ENCODE measurements around the gene ST6GALNAC5.

Gene ST6GALNAC5

GRCh38 chr1:77015748-77016341, 148.6 kb downstream of the ST6GALNAC5 start:
- no peak for DNase-seq

GRCh38 chr1:77016386-77016985, 149.2 kb downstream of the ST6GALNAC5 start:
- DNase-seq: no peak

GRCh38 chr1:77018311-77018710, 151.0 kb downstream of the ST6GALNAC5 start:
- no peak for DNase-seq

- DNase-seq: no peak
Observed at GRCh38 chr1:77018761-77019160, 151.5 kb downstream of the ST6GALNAC5 start.

GRCh38 chr1:77021732-77022131, 154.5 kb downstream of the ST6GALNAC5 start:
- no peak for DNase-seq

GRCh38 chr1:77024500-77024899, 157.2 kb downstream of the ST6GALNAC5 start:
- DNase-seq: no peak

GRCh38 chr1:77025599-77025998, 158.3 kb downstream of the ST6GALNAC5 start:
- DNase-seq: no peak

GRCh38 chr1:77026135-77026534, 158.9 kb downstream of the ST6GALNAC5 start:
- DNase-seq: no peak

GRCh38 chr1:77026640-77027039, 159.4 kb downstream of the ST6GALNAC5 start:
- no peak for DNase-seq

GRCh38 chr1:77027847-77028246, 160.6 kb downstream of the ST6GALNAC5 start:
- no peak for DNase-seq

- DNase-seq: no peak
Observed at GRCh38 chr1:77030401-77031105, 163.3 kb downstream of the ST6GALNAC5 start.

GRCh38 chr1:77031106-77031662, 163.9 kb downstream of the ST6GALNAC5 start:
- no peak for DNase-seq

GRCh38 chr1:77036560-77036959, 169.3 kb downstream of the ST6GALNAC5 start:
- DNase-seq: peak; percentile 40

- no peak for DNase-seq
Observed at GRCh38 chr1:77037038-77037437, 169.8 kb downstream of the ST6GALNAC5 start.

- DNase-seq: no peak
Observed at GRCh38 chr1:77038000-77038399, 170.7 kb downstream of the ST6GALNAC5 start.

GRCh38 chr1:77039111-77039510, 171.8 kb downstream of the ST6GALNAC5 start:
- DNase-seq: no peak

GRCh38 chr1:77039739-77040138, 172.5 kb downstream of the ST6GALNAC5 start:
- DNase-seq: no peak

- no peak for DNase-seq
Observed at GRCh38 chr1:77040826-77041225, 173.5 kb downstream of the ST6GALNAC5 start.

GRCh38 chr1:77044133-77044849, 177.0 kb downstream of the ST6GALNAC5 start:
- DNase-seq: no peak

- no peak for DNase-seq
Observed at GRCh38 chr1:77047575-77047974, 180.3 kb downstream of the ST6GALNAC5 start.

GRCh38 chr1:77047978-77048614, 180.8 kb downstream of the ST6GALNAC5 start:
- DNase-seq: no peak

- DNase-seq: no peak
Observed at GRCh38 chr1:77048615-77049005, 181.3 kb downstream of the ST6GALNAC5 start.

- DNase-seq: no peak
Observed at GRCh38 chr1:77051425-77051824, 184.1 kb downstream of the ST6GALNAC5 start.
